GM12873 (cell line): ENCODE data around the gene KIR2DL3.

Experiments used
- TF ChIP-seq, protein P1 (sequence below): IDR thresholded peaks from 2 replicates; pipeline ENCODE4 v1.5.1; 2012; ENCODE audit warnings: low read depth, mild to moderate bottlenecking, moderate library complexity, low read length, control low read depth; ENCODE audit not compliant: insufficient read depth; ENCODE audit errors: missing control alignments

Gene KIR2DL3

DNA sequence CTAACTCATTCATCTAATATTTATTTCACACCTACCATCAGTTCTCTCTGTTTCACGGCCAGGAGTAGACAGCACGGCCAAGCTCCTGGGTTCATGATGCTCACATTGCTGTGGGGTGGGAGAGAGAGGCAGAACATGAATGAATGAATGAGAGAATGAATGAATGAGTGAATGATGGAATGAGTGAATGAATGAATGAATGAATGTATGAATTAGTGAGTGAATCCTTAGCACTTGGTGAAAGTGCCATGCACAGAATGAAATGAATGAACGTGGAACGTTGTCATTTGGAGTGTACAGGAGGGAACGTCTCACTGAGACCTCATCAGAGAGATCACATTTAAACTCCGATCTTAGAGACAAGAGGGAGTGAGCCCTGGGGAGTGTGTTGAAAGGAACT, 53.2 kb downstream of the KIR2DL3 start:
- TF ChIP-seq, protein P1, sequence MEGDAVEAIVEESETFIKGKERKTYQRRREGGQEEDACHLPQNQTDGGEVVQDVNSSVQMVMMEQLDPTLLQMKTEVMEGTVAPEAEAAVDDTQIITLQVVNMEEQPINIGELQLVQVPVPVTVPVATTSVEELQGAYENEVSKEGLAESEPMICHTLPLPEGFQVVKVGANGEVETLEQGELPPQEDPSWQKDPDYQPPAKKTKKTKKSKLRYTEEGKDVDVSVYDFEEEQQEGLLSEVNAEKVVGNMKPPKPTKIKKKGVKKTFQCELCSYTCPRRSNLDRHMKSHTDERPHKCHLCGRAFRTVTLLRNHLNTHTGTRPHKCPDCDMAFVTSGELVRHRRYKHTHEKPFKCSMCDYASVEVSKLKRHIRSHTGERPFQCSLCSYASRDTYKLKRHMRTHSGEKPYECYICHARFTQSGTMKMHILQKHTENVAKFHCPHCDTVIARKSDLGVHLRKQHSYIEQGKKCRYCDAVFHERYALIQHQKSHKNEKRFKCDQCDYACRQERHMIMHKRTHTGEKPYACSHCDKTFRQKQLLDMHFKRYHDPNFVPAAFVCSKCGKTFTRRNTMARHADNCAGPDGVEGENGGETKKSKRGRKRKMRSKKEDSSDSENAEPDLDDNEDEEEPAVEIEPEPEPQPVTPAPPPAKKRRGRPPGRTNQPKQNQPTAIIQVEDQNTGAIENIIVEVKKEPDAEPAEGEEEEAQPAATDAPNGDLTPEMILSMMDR: no peak

DNA sequence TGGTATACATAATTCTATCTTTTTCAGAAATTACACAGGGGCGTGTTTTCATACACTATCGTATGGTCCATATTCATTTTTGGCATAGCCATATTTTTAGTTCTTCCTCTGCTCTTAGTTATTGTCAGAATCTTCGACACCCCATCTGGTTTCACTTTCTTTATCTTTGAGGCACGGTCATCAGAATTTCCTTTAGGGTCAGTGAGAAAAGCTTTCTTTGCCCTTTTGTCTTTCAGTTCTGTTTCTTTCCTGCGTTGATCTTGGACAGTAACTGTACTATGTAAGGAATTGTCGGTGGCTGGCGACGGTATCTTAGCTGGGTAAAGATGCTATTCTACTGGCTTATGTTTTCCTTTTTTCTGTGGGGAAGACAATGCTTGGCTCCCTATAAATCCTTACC, 54.5 kb downstream of the KIR2DL3 start:
- TF ChIP-seq, protein P1: no peak

DNA sequence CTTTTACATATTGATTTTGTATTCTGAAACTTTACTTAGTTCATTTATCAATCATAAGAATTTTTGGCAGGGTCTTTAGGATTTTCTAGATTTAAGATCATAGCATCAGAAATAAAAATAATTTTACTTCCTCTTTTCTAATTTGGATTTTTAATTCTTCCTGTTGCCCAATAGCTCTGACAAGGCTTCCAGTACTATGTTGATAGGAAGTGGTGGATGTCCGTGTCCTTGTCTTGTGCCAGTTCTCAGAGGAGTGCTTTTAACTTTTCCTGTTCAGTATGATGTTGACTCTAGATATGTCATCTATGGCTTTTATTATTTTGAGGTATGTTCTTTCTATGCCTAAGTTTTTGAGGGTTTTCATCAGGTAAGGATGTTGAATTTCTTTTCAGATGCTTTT, 57.4 kb downstream of the KIR2DL3 start:
- TF ChIP-seq, protein P1: no peak
